ENCODE measurements around the gene CBX7.
A peak's percentile ranks its signal among the peaks of the same experiment; 100 is the strongest.
"Not testable (repeated sequence)": the region's sequence is repeated elsewhere in the genome, so short reads cannot be mapped to it uniquely, and the experiment has no call there.

CBX7 gene

GRCh38 chr22:39174498-39175352 lies 22.2 kb upstream of the CBX7 start:
- peak in 7 of 51 donors; percentile 19 to 41 (median 24) for DNase-seq

- peak in 1 of 51 donors; percentile 2 for DNase-seq
Observed at GRCh38 chr22:39173787-39174497, 21.5 kb upstream of the CBX7 start.

- no peak for DNase-seq
Observed at GRCh38 chr22:39173050-39173706, 20.7 kb upstream of the CBX7 start.

GRCh38 chr22:39172265-39173049 lies 20.0 kb upstream of the CBX7 start:
- not testable (repeated sequence) for DNase-seq

- DNase-seq = no peak
Observed at GRCh38 chr22:39171623-39172264, 19.3 kb upstream of the CBX7 start.

- DNase-seq = peak in 50 of 51 donors; percentile 31 to 93 (median 72)
Observed at GRCh38 chr22:39170825-39171622, 18.5 kb upstream of the CBX7 start.

- no peak for DNase-seq
Observed at GRCh38 chr22:39169797-39170466, 17.5 kb upstream of the CBX7 start.

- no peak for DNase-seq
Observed at GRCh38 chr22:39166547-39166946, 14.1 kb upstream of the CBX7 start.

GRCh38 chr22:39156093-39156492 lies 3.6 kb upstream of the CBX7 start:
- DNase-seq = not testable (repeated sequence)

GRCh38 chr22:39155421-39155820 lies 2.9 kb upstream of the CBX7 start:
- DNase-seq = no peak

GRCh38 chr22:39153220-39153717 lies 789 bp upstream of the CBX7 start:
- DNase-seq = peak in 1 of 51 donors; percentile 35

- peak in 1 of 51 donors; percentile 45 for DNase-seq
Observed at GRCh38 chr22:39152024-39152510, 413 bp downstream of the CBX7 start.

- DNase-seq = no peak
Observed at GRCh38 chr22:39151329-39151975, 1.0 kb downstream of the CBX7 start.

GRCh38 chr22:39150848-39151215 lies 1.6 kb downstream of the CBX7 start:
- DNase-seq = peak in 3 of 51 donors; percentile 19 to 34 (median 25)

- peak in 1 of 51 donors; percentile 13 for DNase-seq
Observed at GRCh38 chr22:39149915-39150847, 2.3 kb downstream of the CBX7 start.

- DNase-seq = peak in 19 of 51 donors; percentile 22 to 59 (median 35)
Observed at GRCh38 chr22:39148727-39149535, 3.5 kb downstream of the CBX7 start.
